Astrocyte of the cerebellum (primary cell): Measurements from ENCODE around the gene KDM4E.
"Not testable (repeated sequence)": the region's sequence is repeated elsewhere in the genome, so short reads cannot be mapped to it uniquely, and the experiment has no call there.

Experiments
- DNase-seq: peaks from one replicate; pipeline ENCODE4 v3.0.0-alpha.2; 2011; ENCODE audit warnings: low read depth
- H3K4me3 ChIP-seq: 2 replicates; pipeline ENCODE4 v1.5.1; 2011; ENCODE audit warnings: mild to moderate bottlenecking, low read depth, low read length, moderate library complexity
- CTCF ChIP-seq: IDR thresholded peaks from 2 replicates; pipeline ENCODE4 v1.5.1; 2012; ENCODE audit warnings: low read length, low read depth, moderate library complexity, mild to moderate bottlenecking; ENCODE audit errors: missing control alignments
- in situ Hi-C: cut with HindIII; loops from 2 replicates; pipeline ENCODE4 v1.10.0; 2017; ENCODE audit warnings: low sequenced_read_pairs

KDM4E gene

GRCh38 chr11:94998285-94998684 lies 26.8 kb upstream of the KDM4E start:
- DNase-seq: no peak
- TF ChIP-seq CTCF: no peak
- in situ Hi-C loops: no loop called here
- no peak overlapping the region for H3K4me3 ChIP-seq

GRCh38 chr11:95003716-95004115 lies 21.3 kb upstream of the KDM4E start:
- TF ChIP-seq CTCF: no peak
- no peak for DNase-seq
- in situ Hi-C loops: no loop called here
- no peak overlapping the region for H3K4me3 ChIP-seq

GRCh38 chr11:95005642-95006041 lies 19.4 kb upstream of the KDM4E start:
- no peak for TF ChIP-seq CTCF
- in situ Hi-C loops: no loop called here

GRCh38 chr11:95011376-95011775 lies 13.7 kb upstream of the KDM4E start:
- TF ChIP-seq CTCF: no peak
- no peak overlapping the region for H3K4me3 ChIP-seq
- no peak for DNase-seq
- in situ Hi-C loops: no loop called here

More at GRCh38 chr11:95005642-95006041, 19.4 kb upstream of the KDM4E start:
- no peak for DNase-seq
- no peak overlapping the region for H3K4me3 ChIP-seq

GRCh38 chr11:95014184-95014821 lies 10.8 kb upstream of the KDM4E start:
- H3K4me3 ChIP-seq: no peak overlapping the region
- in situ Hi-C loops: no loop called here
- no peak for TF ChIP-seq CTCF

GRCh38 chr11:95016139-95016538 lies 8.9 kb upstream of the KDM4E start:
- no peak overlapping the region for H3K4me3 ChIP-seq
- TF ChIP-seq CTCF: no peak
- in situ Hi-C loops: no loop called here
- DNase-seq: no peak

More at GRCh38 chr11:95014184-95014821, 10.8 kb upstream of the KDM4E start:
- no peak for DNase-seq

GRCh38 chr11:95021468-95021867 lies 3.6 kb upstream of the KDM4E start:
- DNase-seq, in situ Hi-C loops, H3K4me3 ChIP-seq: not testable (repeated sequence)

GRCh38 chr11:95025594-95025993 lies 536 bp downstream of the KDM4E start:
- H3K4me3 ChIP-seq, in situ Hi-C loops, DNase-seq: not testable (repeated sequence)
